ENCODE results near the gene WFDC2. TPM values are rescaled to one million over a fixed set of nuclear protein-coding genes. Genes with fewer than 3 reads are reported as not detected.

Gene WFDC2
- total RNA-seq, 1 donor = not detected

DNA sequence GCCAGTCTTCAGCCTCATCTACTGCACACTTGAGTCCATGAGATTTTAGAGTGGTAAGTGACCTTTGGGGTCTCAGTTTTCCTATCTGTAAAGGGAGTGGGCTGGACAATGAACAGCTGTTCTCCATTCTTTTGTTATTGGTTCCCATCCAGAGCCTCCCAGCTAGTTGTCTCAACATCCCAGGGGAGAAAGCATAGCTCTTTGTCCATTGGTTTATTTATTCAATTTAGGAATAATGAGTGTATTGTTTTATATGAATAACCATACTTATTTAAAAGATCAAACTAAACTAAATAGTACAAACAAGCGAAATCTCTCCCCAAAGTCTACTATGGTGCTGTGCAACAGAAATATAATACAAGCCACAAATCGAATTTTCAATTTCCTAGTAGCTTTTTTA, 39.9 kb upstream of the WFDC2 start:
- DNase-seq (ENCODE audit: low read depth) = no peak
- no peak overlapping the region for H3K4me3 ChIP-seq (ENCODE audit: low read depth, low read length)
- no peak for TF ChIP-seq CTCF (IDR thresholded peaks at IDR 0.05; ENCODE audit: insufficient read depth, low read depth, low read length)

DNA sequence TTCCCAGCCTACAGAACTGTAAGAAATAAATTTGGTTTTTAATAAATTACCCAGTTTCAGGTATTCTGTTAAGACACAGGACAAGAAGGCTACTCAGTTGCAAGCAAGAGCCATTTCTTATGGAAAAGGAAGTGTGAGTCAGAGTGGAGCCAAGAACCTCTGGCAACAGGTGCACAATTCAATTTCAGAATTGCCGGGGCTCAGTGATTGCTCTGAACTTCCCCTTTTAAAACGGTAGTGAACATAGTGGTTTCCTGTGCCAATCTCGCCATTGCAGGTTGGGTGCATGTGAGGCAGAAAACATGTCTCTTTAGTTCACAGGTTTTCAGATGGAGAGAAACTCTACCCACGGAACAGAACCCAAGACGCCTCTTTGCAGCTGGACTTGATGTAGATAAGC, 37.3 kb upstream of the WFDC2 start:
- no peak for DNase-seq (ENCODE audit: low read depth)
- TF ChIP-seq CTCF (IDR thresholded peaks at IDR 0.05; ENCODE audit: insufficient read depth, low read depth, low read length) = no peak

GRCh38 chr20:45433316-45433715, 36.2 kb upstream of the WFDC2 start:
- TF ChIP-seq CTCF (IDR thresholded peaks at IDR 0.05; ENCODE audit: insufficient read depth, low read depth, low read length) = no peak
- no peak overlapping the region for H3K4me3 ChIP-seq (ENCODE audit: low read depth, low read length)
- peak; percentile 55 for DNase-seq (ENCODE audit: low read depth)

More for the DNA sequence above, 37.3 kb upstream of the WFDC2 start:
- H3K4me3 ChIP-seq (ENCODE audit: low read depth, low read length) = no peak overlapping the region

- H3K4me3 ChIP-seq (ENCODE audit: low read depth, low read length) = no peak overlapping the region
- TF ChIP-seq CTCF (IDR thresholded peaks at IDR 0.05; ENCODE audit: insufficient read depth, low read depth, low read length) = no peak
- no peak for DNase-seq (ENCODE audit: low read depth)
Observed at GRCh38 chr20:45433976-45434375, 35.6 kb upstream of the WFDC2 start.

- H3K4me3 ChIP-seq (ENCODE audit: low read depth, low read length) = peak overlapping the region; percentile 61
- peak; percentile 98 for TF ChIP-seq CTCF (IDR thresholded peaks at IDR 0.05; ENCODE audit: insufficient read depth, low read depth, low read length)
- DNase-seq (ENCODE audit: low read depth) = peak; percentile 91
Observed at GRCh38 chr20:45436732-45437485, 32.6 kb upstream of the WFDC2 start.

GRCh38 chr20:45440424-45440823, 29.1 kb upstream of the WFDC2 start:
- no peak for TF ChIP-seq CTCF (IDR thresholded peaks at IDR 0.05; ENCODE audit: insufficient read depth, low read depth, low read length)
- no peak for DNase-seq (ENCODE audit: low read depth)
- no peak overlapping the region for H3K4me3 ChIP-seq (ENCODE audit: low read depth, low read length)
